H7 (cell line): ENCODE results near the gene GPATCH4. TPM values are rescaled to one million over a fixed set of nuclear protein-coding genes. Genes with fewer than 3 reads are reported as not detected.
"Not testable (repeated sequence)": the region's sequence is repeated elsewhere in the genome, so short reads cannot be mapped to it uniquely, and the experiment has no call there.

Experiments used
- DNase-seq: peaks from one replicate; pipeline ENCODE4 v3.0.0; 2012
- H3K27me3 ChIP-seq: 2 replicates; pipeline ENCODE4 v1.6.0; 2011; ENCODE audit warnings: mild to moderate bottlenecking, low read length; ENCODE audit not compliant: control insufficient read depth, insufficient read depth
- H3K36me3 ChIP-seq: replicated peaks from 2 replicates; pipeline ENCODE4 v1.5.1; 2011; ENCODE audit warnings: low read length; ENCODE audit not compliant: control insufficient read depth, insufficient read depth
- H3K4me3 ChIP-seq: 2 replicates; pipeline ENCODE4 v1.5.1; 2011; ENCODE audit warnings: low read depth, mild to moderate bottlenecking, control low read depth, low read length, moderate library complexity; ENCODE audit not compliant: insufficient read depth
- total RNA-seq: library from RNA; depleted of rRNA; stranded (reverse); fragments of >200 nt; shearing (Covaris generic); gene quantifications from 2 replicates; pipeline ENCODE4 v1.2.3, GENCODE V29; 2014

GPATCH4 gene
- total RNA-seq, 1 experiment from 2014 or later = 40.6 TPM

GRCh38 chr1:156596426-156596825 lies 4.9 kb downstream of the GPATCH4 start:
- DNase-seq = no peak
- no peak overlapping the region for H3K4me3 ChIP-seq
- H3K36me3 ChIP-seq = peaks cover 46% of the 10 kb centered on the region
- no peaks in the 10 kb centered on the region for H3K27me3 ChIP-seq

- Histone ChIP-seq H3K4me3 (no peak overlapping the region), H3K27me3 (no peaks in the 10 kb centered on the region), H3K36me3 (peaks cover 46% of the 10 kb centered on the region)
- DNase-seq = no peak
These were observed 6.3 kb downstream of the GPATCH4 start for GRCh38 chr1:156595016-156595415.

- Histone ChIP-seq H3K36me3 (peaks cover 46% of the 10 kb centered on the region), H3K27me3 (no peaks in the 10 kb centered on the region), H3K4me3 (no peak overlapping the region)
- DNase-seq = no peak
These were observed 7.1 kb downstream of the GPATCH4 start for GRCh38 chr1:156594190-156594589.

- H3K4me3 ChIP-seq = no peak overlapping the region
- no peaks in the 10 kb centered on the region for H3K27me3 ChIP-seq
- no peak for DNase-seq
- peaks cover 46% of the 10 kb centered on the region for H3K36me3 ChIP-seq
These were observed 7.7 kb downstream of the GPATCH4 start for GRCh38 chr1:156593661-156593989.

- DNase-seq = no peak
- peaks cover 42% of the 10 kb centered on the region for H3K36me3 ChIP-seq
- no peak overlapping the region for H3K4me3 ChIP-seq
- H3K27me3 ChIP-seq = no peaks in the 10 kb centered on the region
These were observed 8.2 kb downstream of the GPATCH4 start for GRCh38 chr1:156592910-156593660.

GRCh38 chr1:156592158-156592909 lies 8.9 kb downstream of the GPATCH4 start:
- Histone ChIP-seq H3K36me3 (peaks cover 36% of the 10 kb centered on the region), H3K4me3 (peak overlapping the region; percentile 96), H3K27me3 (no peaks in the 10 kb centered on the region)
- DNase-seq = peak; percentile 48

GRCh38 chr1:156591432-156592157 lies 9.7 kb downstream of the GPATCH4 start, which contains the start of gene NAXE:
TSS of gene NAXE (plus strand) at chr1:156591776. CDS start at chr1:156591805, 29 bp downstream.
- H3K36me3 ChIP-seq = peaks cover 29% of the 10 kb centered on the region
- DNase-seq = peak; percentile 97
- peak within 1 kb of the TSS; percentile 96 for H3K4me3 ChIP-seq
- H3K27me3 ChIP-seq = no peaks in the 10 kb centered on the region

GRCh38 chr1:156591181-156591431 lies 10.2 kb downstream of the GPATCH4 start:
- Histone ChIP-seq H3K36me3 (peaks cover 25% of the 10 kb centered on the region), H3K27me3 (no peaks in the 10 kb centered on the region), H3K4me3 (peak overlapping the region; percentile 96)
- DNase-seq = no peak

GRCh38 chr1:156590326-156591180 lies 10.7 kb downstream of the GPATCH4 start:
- peaks cover 21% of the 10 kb centered on the region for H3K36me3 ChIP-seq
- H3K4me3 ChIP-seq = peak overlapping the region; percentile 96; the same call in 1 of the 2 replicates
- no peaks in the 10 kb centered on the region; the same call in 1 of the 2 replicates for H3K27me3 ChIP-seq
- DNase-seq = no peak

- Histone ChIP-seq H3K36me3 (peaks cover 12% of the 10 kb centered on the region), H3K27me3 (no peaks in the 10 kb centered on the region; the same call in 1 of the 2 replicates), H3K4me3 (no peak overlapping the region)
- DNase-seq = no peak
These were observed 11.7 kb downstream of the GPATCH4 start for GRCh38 chr1:156589546-156589945.

- not testable (repeated sequence) for H3K36me3 ChIP-seq, H3K27me3 ChIP-seq, DNase-seq, H3K4me3 ChIP-seq
These were observed 13.4 kb downstream of the GPATCH4 start for GRCh38 chr1:156587927-156588326.

GRCh38 chr1:156586892-156587477 lies 14.3 kb downstream of the GPATCH4 start:
- no peak for DNase-seq
- no peak overlapping the region for H3K4me3 ChIP-seq
- H3K27me3 ChIP-seq = no peaks in the 10 kb centered on the region; the same call in 1 of the 2 replicates
- H3K36me3 ChIP-seq = no peaks in the 10 kb centered on the region

GRCh38 chr1:156586323-156586722 lies 15.0 kb downstream of the GPATCH4 start:
- Histone ChIP-seq H3K27me3 (no peaks in the 10 kb centered on the region; the same call in 1 of the 2 replicates), H3K4me3 (no peak overlapping the region), H3K36me3 (no peaks in the 10 kb centered on the region)
- no peak for DNase-seq

GRCh38 chr1:156584813-156585212 lies 16.5 kb downstream of the GPATCH4 start:
- Histone ChIP-seq H3K36me3 (no peaks in the 10 kb centered on the region), H3K27me3 (no peaks in the 10 kb centered on the region; the same call in 1 of the 2 replicates), H3K4me3 (peak overlapping the region; percentile 3; the same call in 1 of the 2 replicates)
- DNase-seq = peak; percentile 88
